ENCODE measurements around the gene RNF138. TPM values are rescaled to one million over a fixed set of nuclear protein-coding genes. Genes with fewer than 3 reads are reported as not detected.

Gene RNF138
- total RNA-seq, 1 donor from 2014 or later, result 25.8 TPM

- Histone ChIP-seq H3K27ac (no peak overlapping the region), H3K4me3 (no peak overlapping the region), H3K27me3 (no peaks in the 10 kb centered on the region), H3K4me1 (no peaks in the 10 kb centered on the region), H3K9me3 (no peaks in the 10 kb centered on the region), H3K36me3 (peaks cover 42% of the 10 kb centered on the region)
- DNase-seq (no peak), ATAC-seq (no peak)
- no peak for TF ChIP-seq CTCF (IDR thresholded peaks at IDR 0.05)
- intact Hi-C loops (cut with DNase I), result no loop called here
Measured at GRCh38 chr18:32122039-32122438, 30.4 kb downstream of the RNF138 start.

DNA sequence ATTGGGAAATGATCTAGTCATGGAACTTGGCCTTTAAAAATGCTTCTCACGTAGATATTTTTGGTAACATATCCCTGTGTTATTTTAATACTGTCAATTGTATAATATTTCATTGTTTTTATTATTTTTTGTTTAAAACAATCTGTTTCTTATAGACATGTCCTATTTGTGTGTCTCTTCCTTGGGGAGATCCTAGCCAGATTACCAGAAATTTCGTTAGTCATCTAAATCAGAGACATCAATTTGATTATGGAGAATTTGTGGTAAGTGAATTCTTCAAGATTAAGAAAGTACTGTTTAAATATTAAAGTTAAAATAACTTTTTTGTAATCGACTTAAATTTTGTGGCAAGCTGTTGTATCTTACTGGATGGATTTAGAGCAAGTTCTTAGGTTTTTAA, 34.9 kb downstream of the RNF138 start:
- Histone ChIP-seq H3K27me3 (no peaks in the 10 kb centered on the region), H3K4me3 (no peak overlapping the region), H3K4me1 (no peaks in the 10 kb centered on the region), H3K9me3 (no peaks in the 10 kb centered on the region), H3K27ac (no peak overlapping the region), H3K36me3 (peaks cover 76% of the 10 kb centered on the region)
- DNase-seq (no peak), ATAC-seq (no peak)
- no peak for TF ChIP-seq CTCF (IDR thresholded peaks at IDR 0.05)
- intact Hi-C loops (cut with DNase I), result no loop called here

- H3K4me1 ChIP-seq, result no peaks in the 10 kb centered on the region
- no peak for TF ChIP-seq CTCF (IDR thresholded peaks at IDR 0.05)
- ATAC-seq (no peak), DNase-seq (no peak)
- H3K27me3 ChIP-seq, result no peaks in the 10 kb centered on the region
- peaks cover 16% of the 10 kb centered on the region for H3K36me3 ChIP-seq
- H3K4me3 ChIP-seq, result no peak overlapping the region
- H3K9me3 ChIP-seq, result no peaks in the 10 kb centered on the region
- intact Hi-C loops (cut with DNase I), result no loop called here
- H3K27ac ChIP-seq, result no peak overlapping the region
Measured at GRCh38 chr18:32135625-32136024, 44.0 kb downstream of the RNF138 start.

- TF ChIP-seq CTCF (IDR thresholded peaks at IDR 0.05), result no peak
- intact Hi-C loops (cut with DNase I), result no loop called here
- ATAC-seq (no peak), DNase-seq (no peak)
- Histone ChIP-seq H3K36me3 (no peaks in the 10 kb centered on the region), H3K27me3 (no peaks in the 10 kb centered on the region), H3K4me1 (no peaks in the 10 kb centered on the region), H3K4me3 (no peak overlapping the region), H3K27ac (no peak overlapping the region), H3K9me3 (no peaks in the 10 kb centered on the region)
Measured at GRCh38 chr18:32138332-32138982, 46.8 kb downstream of the RNF138 start.

GRCh38 chr18:32139835-32140283, 48.2 kb downstream of the RNF138 start:
- Histone ChIP-seq H3K4me3 (no peak overlapping the region), H3K27ac (no peak overlapping the region), H3K4me1 (no peaks in the 10 kb centered on the region), H3K9me3 (no peaks in the 10 kb centered on the region), H3K36me3 (no peaks in the 10 kb centered on the region), H3K27me3 (no peaks in the 10 kb centered on the region)
- TF ChIP-seq CTCF (IDR thresholded peaks at IDR 0.05), result no peak
- intact Hi-C loops (cut with DNase I), result no loop called here
- DNase-seq (no peak), ATAC-seq (no peak)

Measured in upper lobe of right lung (tissue), 1 donor.